Tibial nerve (tissue), 4 donors: ENCODE data around the gene MAPK11. TPM values are rescaled to one million over a fixed set of nuclear protein-coding genes. Genes with fewer than 3 reads are reported as not detected.

Source experiments
- DNase-seq, 2 donors: peaks; one replicate each; pipeline ENCODE4 v3.0.0-alpha.2; 2019; ENCODE audit warnings: low spot score in 2 of 2
- H3K27ac ChIP-seq, 4 donors: fragments of 200-600 bp; sonication (generic) in 3 of 4; one replicate each; pipeline ENCODE4 v1.5.1; 2017 to 2019; ENCODE audit warnings: mild to moderate bottlenecking in 1 of 4
- H3K27me3 ChIP-seq, 2 donors: fragments of 200-600 bp; sonication (generic) in 1 of 2; one replicate each; pipeline versions ENCODE4 v1.5.1 to v1.6.0; 2017 to 2019
- H3K36me3 ChIP-seq, 3 donors: fragments of 200-600 bp; sonication (generic); one replicate each; pipeline ENCODE4 v1.5.1; 2018 to 2019
- H3K4me1 ChIP-seq, 4 donors: fragments of 200-600 bp; sonication (generic) in 3 of 4; one replicate each; pipeline ENCODE4 v1.5.1; 2017 to 2019
- H3K4me3 ChIP-seq, 4 donors: fragments of 200-600 bp; sonication (generic) in 3 of 4; one replicate each; pipeline ENCODE4 v1.5.1; 2017 to 2019; ENCODE audit warnings: mild to moderate bottlenecking in 1 of 4, moderate library complexity in 1 of 4
- H3K9me3 ChIP-seq, 4 donors: fragments of 200-600 bp; sonication (generic) in 3 of 4; one replicate each; pipeline ENCODE4 v1.5.1; 2017 to 2019
- CTCF ChIP-seq, 5 experiments: fragments of 200-600 bp in 3 of 5; fragments of 450-650 bp in 2 of 5; sonication (generic) in 3 of 5; IDR thresholded peaks; one replicate each; pipeline ENCODE4 v1.5.1; 2016 to 2019; ENCODE audit warnings: antibody characterized with exemption in 5 of 5, mild to moderate bottlenecking in 3 of 5, moderate library complexity in 2 of 5
- EP300 ChIP-seq, 2 donors: sonication (generic); formaldehyde crosslinking; IDR thresholded peaks; one replicate each; pipeline ENCODE4 v1.6.1; 2017; ENCODE audit warnings: antibody characterized with exemption in 2 of 2, mild to moderate bottlenecking in 1 of 2
- POLR2A ChIP-seq, 2 donors: fragments of 450-650 bp; IDR thresholded peaks; one replicate each; pipeline ENCODE4 v1.6.1; 2017; ENCODE audit warnings: antibody characterized with exemption in 2 of 2, mild to moderate bottlenecking in 2 of 2, moderate library complexity in 2 of 2
- WGBS, 2 donors: methylation state at CpG; one replicate each; pipeline ENCODE4 v1.1.5; 2018; 5-methylcytosine and 5-hydroxymethylcytosine counted together
- total RNA-seq, 4 donors: library from RNA; depleted of rRNA; stranded (reverse); fragments of >200 nt; gene quantifications; one replicate each; pipeline ENCODE4 v1.1.0, GENCODE V29; 2016

Gene MAPK11
- total RNA-seq, 4 donors from 2014 or later = 8.7 to 33.3 (median 19.6) TPM

GRCh38 chr22:50310949-50311444 is 40.8 kb upstream of the MAPK11 start:
- 84% methylated on average over 8 to 16 of the region's 16 CpGs for WGBS, 2 donors
- DNase-seq = no peak
- H3K27me3 ChIP-seq = no peaks in the 10 kb centered on the region
- H3K4me3 ChIP-seq = no peak overlapping the region
- peaks cover 0 to 36% (median 27%) of the 10 kb centered on the region in 4 donors for H3K4me1 ChIP-seq
- peaks cover 0 to 38% (median 0%) of the 10 kb centered on the region in 3 donors for H3K36me3 ChIP-seq
- no peaks in the 10 kb centered on the region for H3K9me3 ChIP-seq
- no peak overlapping the region for H3K27ac ChIP-seq
- TF ChIP-seq POLR2A (IDR thresholded peaks at IDR 0.05) (no peak), CTCF (IDR thresholded peaks at IDR 0.05) (no peak), EP300 (IDR thresholded peaks at IDR 0.05) (no peak)

DNA sequence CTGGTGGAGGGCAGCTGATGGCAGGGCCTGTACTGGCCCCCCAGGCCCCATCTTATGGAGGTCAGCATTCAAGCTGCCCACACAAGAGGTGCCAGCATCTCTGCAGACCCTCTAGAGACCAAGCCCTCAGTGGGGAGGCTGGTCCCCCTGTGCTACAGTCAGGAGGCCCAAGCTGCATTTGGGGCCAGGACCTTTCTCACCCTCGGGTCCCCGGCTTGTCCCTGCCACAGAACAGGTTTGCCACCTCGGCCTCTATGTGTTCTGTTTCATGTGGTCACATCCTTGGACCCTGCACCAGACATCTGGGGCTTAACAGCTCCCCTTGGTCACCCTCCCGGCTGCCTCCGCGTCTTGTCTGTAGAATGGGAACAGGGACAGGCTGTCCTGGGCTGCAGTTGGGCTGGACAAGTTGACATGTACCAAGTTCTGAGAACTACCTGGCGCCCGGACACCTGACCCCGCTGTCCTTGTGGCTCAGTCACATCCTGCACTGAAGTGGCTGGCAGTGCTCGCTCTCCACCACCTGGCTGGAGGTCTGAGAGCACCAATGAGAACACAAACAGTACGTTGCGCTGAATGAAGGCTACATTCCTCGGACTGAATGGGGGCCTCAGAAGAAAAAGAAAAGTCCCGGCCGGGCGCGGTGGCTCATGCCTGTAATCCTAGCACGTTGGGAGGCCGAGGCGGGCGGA is 40.0 kb upstream of the MAPK11 start:
- 83 to 84% methylated on average over 18 to 21 of the region's 21 CpGs for WGBS, 2 donors
- Histone ChIP-seq H3K9me3 (no peaks in the 10 kb centered on the region), H3K27ac (peak overlapping the region in 2 of 4 donors; percentile 92 to 97), H3K4me1 (peaks cover 2 to 44% (median 34%) of the 10 kb centered on the region in 4 donors), H3K27me3 (no peaks in the 10 kb centered on the region), H3K36me3 (peaks cover 0 to 30% (median 0%) of the 10 kb centered on the region in 3 donors), H3K4me3 (no peak overlapping the region)
- DNase-seq = no peak
- TF ChIP-seq CTCF (IDR thresholded peaks at IDR 0.05) = no peak
- TF ChIP-seq POLR2A (IDR thresholded peaks at IDR 0.05) = no peak

- Histone ChIP-seq H3K27me3 (no peaks in the 10 kb centered on the region), H3K36me3 (peaks cover 0 to 29% (median 0%) of the 10 kb centered on the region in 3 donors), H3K4me3 (no peak overlapping the region), H3K9me3 (no peaks in the 10 kb centered on the region), H3K27ac (peak overlapping the region; percentile 79 to 97 (median 86)), H3K4me1 (peaks cover 8 to 45% (median 38%) of the 10 kb centered on the region in 4 donors)
- TF ChIP-seq POLR2A (IDR thresholded peaks at IDR 0.05) = no peak
- no peak for TF ChIP-seq CTCF (IDR thresholded peaks at IDR 0.05)
- no peak for TF ChIP-seq EP300 (IDR thresholded peaks at IDR 0.05)
- DNase-seq = no peak
- WGBS, 2 donors = 74 to 88% methylated on average over 6 to 7 of the region's 7 CpGs
Observed at GRCh38 chr22:50309601-50309991, 39.4 kb upstream of the MAPK11 start.

GRCh38 chr22:50308986-50309600 is 38.9 kb upstream of the MAPK11 start:
- Histone ChIP-seq H3K27me3 (no peaks in the 10 kb centered on the region), H3K27ac (peak overlapping the region; percentile 79 to 97 (median 86)), H3K4me1 (peaks cover 8 to 49% (median 42%) of the 10 kb centered on the region in 4 donors), H3K9me3 (no peaks in the 10 kb centered on the region), H3K4me3 (no peak overlapping the region), H3K36me3 (peaks cover 0 to 28% (median 0%) of the 10 kb centered on the region in 3 donors)
- 16 to 30% methylated on average over 4 of the region's 9 CpGs for WGBS, 2 donors
- no peak for TF ChIP-seq POLR2A (IDR thresholded peaks at IDR 0.05)
- no peak for TF ChIP-seq EP300 (IDR thresholded peaks at IDR 0.05)
- TF ChIP-seq CTCF (IDR thresholded peaks at IDR 0.05) = no peak
- DNase-seq = no peak

GRCh38 chr22:50308597-50308935 is 38.4 kb upstream of the MAPK11 start:
- peak in 1 of 2 donors; percentile 41 for TF ChIP-seq EP300 (IDR thresholded peaks at IDR 0.05)
- TF ChIP-seq CTCF (IDR thresholded peaks at IDR 0.05) = no peak
- peak in 1 of 2 donors; percentile 16 for TF ChIP-seq POLR2A (IDR thresholded peaks at IDR 0.05)
- Histone ChIP-seq H3K36me3 (peaks cover 0 to 23% (median 0%) of the 10 kb centered on the region in 3 donors), H3K27ac (peak overlapping the region; percentile 79 to 97 (median 86)), H3K9me3 (no peaks in the 10 kb centered on the region), H3K4me3 (no peak overlapping the region), H3K27me3 (no peaks in the 10 kb centered on the region), H3K4me1 (peaks cover 8 to 51% (median 44%) of the 10 kb centered on the region in 4 donors)
- 12 to 16% methylated on average over 7 of the region's 7 CpGs for WGBS, 2 donors
- DNase-seq = peak; percentile 39 to 62
